ENCODE data around the gene ZNF836. TPM values are rescaled to one million over a fixed set of nuclear protein-coding genes. Genes with fewer than 3 reads are reported as not detected.

ZNF836 gene
- 5.7 TPM for total RNA-seq

DNA sequence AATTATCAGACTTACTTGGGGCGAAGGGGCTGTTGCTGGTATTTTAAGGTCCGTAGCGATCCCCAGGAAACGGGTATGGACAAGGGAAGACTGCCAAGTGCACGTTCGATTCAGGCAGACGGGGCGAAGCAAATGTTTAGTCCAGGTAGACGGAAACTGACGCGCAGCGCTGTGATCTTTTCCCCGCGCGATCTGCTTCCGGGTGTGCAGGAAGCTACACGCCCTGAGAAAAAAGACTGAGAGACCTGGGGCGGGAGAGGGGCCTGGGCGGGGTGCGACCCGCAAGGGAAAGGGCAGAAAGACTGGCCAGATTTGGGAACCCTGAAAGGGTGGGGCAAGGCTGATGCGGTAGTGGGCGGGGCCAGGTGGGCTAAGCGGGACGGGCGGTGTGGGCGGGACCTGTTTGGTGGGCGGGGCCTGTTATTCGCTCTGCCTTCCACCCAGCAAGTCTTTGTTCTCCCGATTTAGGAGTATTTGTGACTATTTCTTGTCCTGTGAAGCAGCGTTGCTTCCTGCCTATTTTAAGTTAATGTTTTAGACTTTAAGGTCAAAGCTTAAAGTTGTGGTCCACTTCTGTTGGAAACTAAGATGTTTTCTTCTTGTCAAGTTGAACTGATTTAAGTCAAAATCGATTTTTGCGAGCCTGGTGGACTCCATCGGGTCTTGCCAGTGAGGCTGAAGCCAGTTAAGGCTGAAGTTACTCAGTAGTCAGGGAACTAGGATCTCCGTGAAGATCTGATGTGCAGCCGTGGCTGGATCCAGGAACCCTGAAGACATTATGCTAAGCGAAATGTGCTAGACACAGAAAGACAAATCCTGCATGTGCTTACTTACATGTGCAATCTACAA, at the start of gene ZNF836:
Gene ZNF836 (minus strand): TSS at position 301 of the 849 bp plus-strand sequence. CDS start 3,549 bp downstream, outside the sequence.
- peaks cover 10 to 19% (median 12%) of the 10 kb centered on the region in 3 donors for H3K4me1 ChIP-seq (ENCODE audit: control insufficient read depth in 3 of 3, insufficient read depth in 3 of 3, low read length in 3 of 3)
- peak within 1 kb of the TSS; percentile 71 for H3K27ac ChIP-seq (ENCODE audit: low read depth, low read length)
- H3K36me3 ChIP-seq (ENCODE audit: control insufficient read depth in 3 of 3, insufficient read depth in 3 of 3, low read length in 3 of 3) = peaks cover 8 to 11% (median 9%) of the 10 kb centered on the region in 3 donors
- no peaks in the 10 kb centered on the region for H3K9me3 ChIP-seq (ENCODE audit: control insufficient read depth in 3 of 3, low read length in 3 of 3)
- peak within 1 kb of the TSS; percentile 87 to 99 (median 93) for H3K9ac ChIP-seq (ENCODE audit: low read depth in 1 of 3, low read length in 3 of 3)
- H3K27me3 ChIP-seq (ENCODE audit: control insufficient read depth in 3 of 3, insufficient read depth in 3 of 3, low read length in 3 of 3) = no peaks in the 10 kb centered on the region
- H3K4me3 ChIP-seq (ENCODE audit: low read length in 3 of 3) = peak within 1 kb of the TSS; percentile 93 to 99 (median 99)

DNA sequence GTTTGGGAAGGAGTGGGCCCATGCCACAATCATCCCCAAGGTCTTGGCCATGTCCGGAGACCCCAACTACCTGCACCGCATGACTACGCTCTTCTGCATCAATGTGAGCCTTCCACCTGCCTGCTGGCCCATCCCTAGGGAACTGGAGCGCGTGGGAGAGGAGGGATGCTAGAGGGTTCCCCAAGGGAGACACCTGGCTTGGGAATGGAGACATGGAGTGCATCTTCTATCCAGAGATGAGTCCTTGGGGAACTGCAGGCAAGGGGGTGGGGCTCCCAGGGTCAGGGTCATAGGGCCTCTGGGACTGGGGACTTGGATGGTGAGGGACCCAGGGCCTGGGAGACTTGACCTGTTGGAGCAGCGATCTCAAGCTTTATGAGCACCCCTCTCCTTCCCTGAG, 49.6 kb upstream of the ZNF836 start:
- no peaks in the 10 kb centered on the region for H3K9me3 ChIP-seq (ENCODE audit: control insufficient read depth in 3 of 3, low read length in 3 of 3)
- peaks cover 0 to 2% (median 0%) of the 10 kb centered on the region in 3 donors for H3K4me1 ChIP-seq (ENCODE audit: control insufficient read depth in 3 of 3, insufficient read depth in 3 of 3, low read length in 3 of 3)
- peaks cover 92 to 99% (median 93%) of the 10 kb centered on the region in 3 donors for H3K36me3 ChIP-seq (ENCODE audit: control insufficient read depth in 3 of 3, insufficient read depth in 3 of 3, low read length in 3 of 3)

DNA sequence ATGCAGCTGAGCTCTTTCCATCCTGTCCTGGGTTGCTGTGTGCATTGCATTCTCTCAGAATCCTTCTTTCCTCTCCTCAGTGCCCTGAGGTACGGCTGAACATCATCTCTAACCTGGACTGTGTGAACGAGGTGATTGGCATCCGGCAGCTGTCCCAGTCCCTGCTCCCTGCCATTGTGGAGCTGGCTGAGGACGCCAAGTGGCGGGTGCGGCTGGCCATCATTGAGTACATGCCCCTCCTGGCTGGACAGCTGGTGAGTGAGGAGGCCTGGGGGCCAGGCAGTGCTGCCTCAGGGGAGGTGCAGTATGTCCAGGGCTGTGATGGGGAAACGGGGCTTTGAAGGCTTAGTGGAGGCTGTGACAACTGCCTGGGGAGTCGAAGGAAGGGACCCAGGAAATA, 48.2 kb upstream of the ZNF836 start:
- Histone ChIP-seq H3K27ac (ENCODE audit: low read depth, low read length) (peak overlapping the region; percentile 12), H3K4me3 (ENCODE audit: low read length in 3 of 3) (no peak overlapping the region), H3K9me3 (ENCODE audit: control insufficient read depth in 3 of 3, low read length in 3 of 3) (no peaks in the 10 kb centered on the region), H3K27me3 (ENCODE audit: control insufficient read depth in 3 of 3, insufficient read depth in 3 of 3, low read length in 3 of 3) (no peaks in the 10 kb centered on the region), H3K36me3 (ENCODE audit: control insufficient read depth in 3 of 3, insufficient read depth in 3 of 3, low read length in 3 of 3) (peaks cover 93 to 99% (median 95%) of the 10 kb centered on the region in 3 donors), H3K4me1 (ENCODE audit: control insufficient read depth in 3 of 3, insufficient read depth in 3 of 3, low read length in 3 of 3) (peaks cover 0 to 2% (median 0%) of the 10 kb centered on the region in 3 donors), H3K9ac (ENCODE audit: low read depth in 1 of 3, low read length in 3 of 3) (peak overlapping the region in 1 of 3 donors; percentile 8)

More for the DNA sequence above, 49.6 kb upstream of the ZNF836 start:
- Histone ChIP-seq H3K9ac (ENCODE audit: low read depth in 1 of 3, low read length in 3 of 3) (no peak overlapping the region), H3K4me3 (ENCODE audit: low read length in 3 of 3) (no peak overlapping the region), H3K27me3 (ENCODE audit: control insufficient read depth in 3 of 3, insufficient read depth in 3 of 3, low read length in 3 of 3) (no peaks in the 10 kb centered on the region), H3K27ac (ENCODE audit: low read depth, low read length) (no peak overlapping the region)

DNA sequence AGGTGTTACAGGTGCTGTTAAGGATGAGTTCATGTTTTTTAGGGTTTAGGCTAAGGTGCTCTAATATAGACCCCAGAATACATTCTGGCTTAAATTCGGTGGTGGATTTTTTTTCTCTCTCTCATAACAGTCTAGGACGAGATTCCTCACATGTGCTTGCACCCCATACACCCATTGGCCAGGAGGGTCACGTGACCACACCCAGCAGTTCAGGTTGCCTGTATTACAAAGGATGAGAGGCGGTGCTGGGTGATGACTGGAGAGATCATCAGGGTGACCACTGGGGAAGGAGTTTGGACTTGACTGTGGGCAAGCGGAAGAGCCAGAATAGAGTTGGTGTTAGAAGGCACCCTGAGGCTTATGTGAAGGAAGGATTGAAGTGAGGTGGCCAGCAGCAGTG, 46.2 kb upstream of the ZNF836 start:
- Histone ChIP-seq H3K27ac (ENCODE audit: low read depth, low read length) (no peak overlapping the region), H3K9me3 (ENCODE audit: control insufficient read depth in 3 of 3, low read length in 3 of 3) (no peaks in the 10 kb centered on the region), H3K9ac (ENCODE audit: low read depth in 1 of 3, low read length in 3 of 3) (no peak overlapping the region), H3K4me1 (ENCODE audit: control insufficient read depth in 3 of 3, insufficient read depth in 3 of 3, low read length in 3 of 3) (peaks cover 0 to 2% (median 0%) of the 10 kb centered on the region in 3 donors), H3K36me3 (ENCODE audit: control insufficient read depth in 3 of 3, insufficient read depth in 3 of 3, low read length in 3 of 3) (peaks cover 94 to 99% (median 95%) of the 10 kb centered on the region in 3 donors), H3K27me3 (ENCODE audit: control insufficient read depth in 3 of 3, insufficient read depth in 3 of 3, low read length in 3 of 3) (no peaks in the 10 kb centered on the region), H3K4me3 (ENCODE audit: low read length in 3 of 3) (no peak overlapping the region)

DNA sequence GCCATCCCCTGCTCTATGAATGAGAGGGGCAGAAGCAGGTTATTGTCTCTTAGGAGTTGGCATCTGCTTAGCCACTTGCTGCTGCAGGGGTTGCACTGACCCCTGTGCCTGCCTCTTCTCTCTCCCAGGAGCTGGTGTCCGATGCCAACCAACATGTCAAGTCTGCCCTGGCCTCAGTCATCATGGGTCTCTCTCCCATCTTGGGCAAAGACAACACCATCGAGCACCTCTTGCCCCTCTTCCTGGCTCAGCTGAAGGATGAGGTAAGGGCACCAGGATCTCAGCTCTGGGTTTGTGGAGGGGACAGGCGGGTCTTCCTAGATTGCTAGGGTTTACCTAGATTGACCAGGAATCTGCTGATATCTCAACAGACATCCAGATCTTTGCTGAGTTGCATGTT, 45.0 kb upstream of the ZNF836 start:
- no peak overlapping the region for H3K4me3 ChIP-seq (ENCODE audit: low read length in 3 of 3)
- peaks cover 0 to 2% (median 0%) of the 10 kb centered on the region in 3 donors for H3K4me1 ChIP-seq (ENCODE audit: control insufficient read depth in 3 of 3, insufficient read depth in 3 of 3, low read length in 3 of 3)
- H3K36me3 ChIP-seq (ENCODE audit: control insufficient read depth in 3 of 3, insufficient read depth in 3 of 3, low read length in 3 of 3) = peaks cover 94 to 99% (median 95%) of the 10 kb centered on the region in 3 donors
- no peak overlapping the region for H3K27ac ChIP-seq (ENCODE audit: low read depth, low read length)
- no peaks in the 10 kb centered on the region for H3K9me3 ChIP-seq (ENCODE audit: control insufficient read depth in 3 of 3, low read length in 3 of 3)
- no peaks in the 10 kb centered on the region for H3K27me3 ChIP-seq (ENCODE audit: control insufficient read depth in 3 of 3, insufficient read depth in 3 of 3, low read length in 3 of 3)
- H3K9ac ChIP-seq (ENCODE audit: low read depth in 1 of 3, low read length in 3 of 3) = no peak overlapping the region

DNA sequence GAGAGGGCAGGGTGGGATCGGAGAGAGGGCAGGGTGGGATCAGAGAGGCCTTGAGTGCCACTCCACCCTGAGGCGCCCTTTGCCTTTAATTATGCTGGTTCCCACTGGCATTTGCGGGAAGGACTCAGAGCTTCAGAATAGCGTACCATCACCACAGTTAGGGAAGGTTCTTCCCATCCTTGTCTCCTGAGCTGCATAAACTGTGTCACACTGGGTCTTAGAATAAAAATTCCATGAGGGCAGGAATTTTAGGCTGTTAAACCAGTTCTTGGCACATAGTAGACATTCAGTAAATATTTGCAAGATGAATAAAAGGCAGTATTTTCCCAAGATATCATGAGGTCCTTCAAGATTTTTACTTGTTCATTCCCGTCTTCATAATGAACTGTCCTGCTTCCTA, 42.8 kb upstream of the ZNF836 start:
- Histone ChIP-seq H3K36me3 (ENCODE audit: control insufficient read depth in 3 of 3, insufficient read depth in 3 of 3, low read length in 3 of 3) (peaks cover 83 to 94% (median 83%) of the 10 kb centered on the region in 3 donors), H3K9ac (ENCODE audit: low read depth in 1 of 3, low read length in 3 of 3) (no peak overlapping the region), H3K4me1 (ENCODE audit: control insufficient read depth in 3 of 3, insufficient read depth in 3 of 3, low read length in 3 of 3) (no peaks in the 10 kb centered on the region), H3K9me3 (ENCODE audit: control insufficient read depth in 3 of 3, low read length in 3 of 3) (no peaks in the 10 kb centered on the region), H3K27me3 (ENCODE audit: control insufficient read depth in 3 of 3, insufficient read depth in 3 of 3, low read length in 3 of 3) (no peaks in the 10 kb centered on the region), H3K4me3 (ENCODE audit: low read length in 3 of 3) (no peak overlapping the region), H3K27ac (ENCODE audit: low read depth, low read length) (no peak overlapping the region)

DNA sequence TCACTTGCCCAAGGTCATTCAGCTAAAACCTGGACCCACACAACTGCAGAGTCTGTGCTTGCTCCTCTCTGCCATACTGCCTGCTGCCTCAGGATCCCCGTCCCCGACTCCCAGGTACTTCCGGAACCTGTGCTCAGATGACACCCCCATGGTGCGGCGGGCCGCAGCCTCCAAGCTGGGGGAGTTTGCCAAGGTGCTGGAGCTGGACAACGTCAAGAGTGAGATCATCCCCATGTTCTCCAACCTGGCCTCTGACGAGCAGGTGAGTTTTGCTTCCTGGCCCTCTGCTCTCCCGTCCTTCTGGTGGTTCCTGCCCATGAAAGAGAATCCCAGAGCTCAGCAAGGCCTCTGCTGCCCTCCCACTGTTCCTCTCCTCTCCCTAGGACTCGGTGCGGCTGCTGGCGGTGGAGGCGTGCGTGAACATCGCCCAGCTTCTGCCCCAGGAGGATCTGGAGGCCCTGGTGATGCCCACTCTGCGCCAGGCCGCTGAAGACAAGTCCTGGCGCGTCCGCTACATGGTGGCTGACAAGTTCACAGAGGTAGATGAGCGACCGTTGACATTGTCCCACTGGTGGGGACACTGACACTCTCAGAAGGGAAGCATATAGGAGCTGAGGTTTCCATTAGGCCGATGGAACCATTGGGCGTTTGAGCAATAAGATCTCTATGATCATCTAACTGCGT, 41.3 kb upstream of the ZNF836 start:
- Histone ChIP-seq H3K9ac (ENCODE audit: low read depth in 1 of 3, low read length in 3 of 3) (no peak overlapping the region), H3K36me3 (ENCODE audit: control insufficient read depth in 3 of 3, insufficient read depth in 3 of 3, low read length in 3 of 3) (peaks cover 75 to 88% (median 80%) of the 10 kb centered on the region in 3 donors), H3K4me1 (ENCODE audit: control insufficient read depth in 3 of 3, insufficient read depth in 3 of 3, low read length in 3 of 3) (no peaks in the 10 kb centered on the region), H3K27ac (ENCODE audit: low read depth, low read length) (no peak overlapping the region), H3K9me3 (ENCODE audit: control insufficient read depth in 3 of 3, low read length in 3 of 3) (no peaks in the 10 kb centered on the region), H3K27me3 (ENCODE audit: control insufficient read depth in 3 of 3, insufficient read depth in 3 of 3, low read length in 3 of 3) (no peaks in the 10 kb centered on the region), H3K4me3 (ENCODE audit: low read length in 3 of 3) (no peak overlapping the region)

DNA sequence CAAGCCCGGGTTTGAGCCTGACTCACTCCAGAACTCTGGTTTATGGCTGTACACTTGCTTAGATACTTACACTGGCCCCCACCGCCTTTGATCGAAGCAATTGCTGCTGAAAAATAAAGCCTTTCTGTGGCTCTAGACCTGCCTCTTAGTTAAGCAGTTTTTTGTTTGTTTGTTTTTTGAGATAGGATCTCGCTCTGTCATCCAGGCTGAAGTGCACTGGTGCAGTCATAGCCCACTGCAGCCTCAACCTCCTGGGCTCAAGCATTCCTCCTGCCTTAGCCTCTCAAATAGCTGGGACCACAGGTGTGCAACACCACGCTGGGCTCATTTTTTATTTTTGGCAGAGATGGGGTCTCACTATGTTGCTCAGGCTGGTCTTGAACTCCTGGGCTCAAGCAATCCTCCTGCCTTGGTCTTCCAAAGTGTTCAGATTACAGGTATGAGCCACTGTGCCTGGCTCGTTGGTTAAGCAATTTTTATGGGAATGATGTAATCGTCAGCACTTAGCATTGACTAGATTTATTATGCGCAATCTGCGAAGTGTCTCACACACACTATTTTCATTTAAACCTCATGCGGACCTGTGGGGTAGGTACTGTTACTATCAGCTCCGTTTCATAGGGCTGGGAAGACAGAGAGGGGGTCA, 40.6 kb upstream of the ZNF836 start:
- Histone ChIP-seq H3K9me3 (ENCODE audit: control insufficient read depth in 3 of 3, low read length in 3 of 3) (no peaks in the 10 kb centered on the region), H3K9ac (ENCODE audit: low read depth in 1 of 3, low read length in 3 of 3) (no peak overlapping the region), H3K36me3 (ENCODE audit: control insufficient read depth in 3 of 3, insufficient read depth in 3 of 3, low read length in 3 of 3) (peaks cover 75 to 88% (median 80%) of the 10 kb centered on the region in 3 donors), H3K4me3 (ENCODE audit: low read length in 3 of 3) (no peak overlapping the region), H3K27me3 (ENCODE audit: control insufficient read depth in 3 of 3, insufficient read depth in 3 of 3, low read length in 3 of 3) (no peaks in the 10 kb centered on the region), H3K4me1 (ENCODE audit: control insufficient read depth in 3 of 3, insufficient read depth in 3 of 3, low read length in 3 of 3) (no peaks in the 10 kb centered on the region), H3K27ac (ENCODE audit: low read depth, low read length) (no peak overlapping the region)

DNA sequence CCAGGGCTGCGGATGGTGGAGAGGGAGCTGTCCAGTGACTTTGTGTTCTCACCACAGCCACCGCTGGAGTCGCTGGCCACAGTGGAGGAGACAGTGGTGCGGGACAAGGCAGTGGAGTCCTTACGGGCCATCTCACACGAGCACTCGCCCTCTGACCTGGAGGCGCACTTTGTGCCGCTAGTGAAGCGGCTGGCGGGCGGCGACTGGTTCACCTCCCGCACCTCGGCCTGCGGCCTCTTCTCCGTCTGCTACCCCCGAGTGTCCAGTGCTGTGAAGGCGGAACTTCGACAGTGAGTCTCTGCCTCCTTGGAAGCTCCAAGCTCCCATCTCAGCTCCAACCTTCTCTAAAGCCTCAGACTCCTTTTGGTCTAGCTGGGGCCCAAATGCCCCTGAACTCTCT, 39.8 kb upstream of the ZNF836 start:
- Histone ChIP-seq H3K9me3 (ENCODE audit: control insufficient read depth in 3 of 3, low read length in 3 of 3) (no peaks in the 10 kb centered on the region), H3K4me1 (ENCODE audit: control insufficient read depth in 3 of 3, insufficient read depth in 3 of 3, low read length in 3 of 3) (peaks cover 0 to 4% (median 0%) of the 10 kb centered on the region in 3 donors), H3K27me3 (ENCODE audit: control insufficient read depth in 3 of 3, insufficient read depth in 3 of 3, low read length in 3 of 3) (no peaks in the 10 kb centered on the region), H3K4me3 (ENCODE audit: low read length in 3 of 3) (no peak overlapping the region), H3K9ac (ENCODE audit: low read depth in 1 of 3, low read length in 3 of 3) (no peak overlapping the region), H3K27ac (ENCODE audit: low read depth, low read length) (no peak overlapping the region), H3K36me3 (ENCODE audit: control insufficient read depth in 3 of 3, insufficient read depth in 3 of 3, low read length in 3 of 3) (peaks cover 76 to 89% (median 80%) of the 10 kb centered on the region in 3 donors)
